GM12878 (cell line): Measurements from ENCODE around the gene GPR18. TPM values are rescaled to one million over a fixed set of nuclear protein-coding genes. Genes with fewer than 3 reads are reported as not detected.

ENCODE experiments used
- CBX5 ChIP-seq: sonication (generic); IDR thresholded peaks from 2 replicates; pipeline ENCODE4 v1.6.1; 2016; ENCODE audit warnings: low read depth, moderate library complexity, mild to moderate bottlenecking, inconsistent platforms
- CEBPB ChIP-seq, 2 experiments: fragments of 150-350 bp in 1 of 2; IDR thresholded peaks; 2 replicates each; pipeline ENCODE4 v1.6.1; 2012 to 2014; ENCODE audit warnings: low read depth in 2 of 2, low read length in 2 of 2, borderline replicate concordance in 1 of 2, inconsistent platforms in 1 of 2
- FOXM1 ChIP-seq: IDR thresholded peaks from 2 replicates; pipeline ENCODE4 v1.6.1; 2012; ENCODE audit warnings: low read depth, mild to moderate bottlenecking, inconsistent platforms, low read length, moderate library complexity
- IRF4 ChIP-seq: IDR thresholded peaks from 2 replicates; pipeline ENCODE4 v1.6.1; 2011; ENCODE audit warnings: low read depth, low read length
- JUND ChIP-seq: IDR thresholded peaks from 2 replicates; pipeline ENCODE4 v1.6.1; 2012; ENCODE audit warnings: low read depth, mild to moderate bottlenecking, low read length, improper control_type of control experiment, moderate library complexity
- MEF2B ChIP-seq: fragments of 450-650 bp; IDR thresholded peaks from 2 replicates; pipeline ENCODE4 v1.6.1; 2018; ENCODE audit warnings: mild to moderate bottlenecking, moderate library complexity; ENCODE audit not compliant: partially characterized antibody, poor library complexity, severe bottlenecking
- PML ChIP-seq: IDR thresholded peaks from 2 replicates; pipeline ENCODE4 v1.6.1; 2012; ENCODE audit warnings: low read length, inconsistent platforms
- POLR2A ChIP-seq: IDR thresholded peaks from 2 replicates; pipeline ENCODE4 v1.6.1; 2011; ENCODE audit warnings: low read depth, mild to moderate bottlenecking, low read length
- SREBF2 ChIP-seq: IDR thresholded peaks from 2 replicates; pipeline ENCODE4 v1.6.1; 2012; ENCODE audit warnings: mild to moderate bottlenecking, low read length
- TAF1 ChIP-seq: IDR thresholded peaks from 2 replicates; pipeline ENCODE4 v1.6.1; 2011; ENCODE audit warnings: mild to moderate bottlenecking, low read depth, low read length, borderline replicate concordance
- polyA plus RNA-seq, 11 experiments: library from polyadenylated mRNA; depleted of rRNA in 4 of 11; unstranded in 6 of 11; stranded (reverse) in 5 of 11; fragments of >200 nt; fragmentation: Nextera tagmentation in 4 of 11; fragmentation: Illumina TruSeq in 1 of 11; extraction: Ambion mirVana in 4 of 11; extraction: Trizol in 1 of 11; gene quantifications; 1 replicate in 1 of 11; 2 replicates in 10 of 11; pipeline versions ENCODE4 v1.2.1 to v1.2.3, GENCODE V29; 2011 to 2016; ENCODE audit warnings: inconsistent platforms in 2 of 11, missing spikeins in 2 of 11, low read depth in 1 of 11
- total RNA-seq, 4 experiments: library from RNA; depleted of rRNA in 3 of 4; stranded (reverse); fragments of >200 nt in 3 of 4; fragmentation: Illumina TruSeq in 1 of 4; extraction: Trizol in 1 of 4; gene quantifications; 2 replicates each; pipeline versions ENCODE4 v1.2.1 to v1.2.3, GENCODE V29; 2013 to 2021
- TF ChIP-seq, protein P1 (sequence below): fragments of 450-650 bp; formaldehyde crosslinking; IDR thresholded peaks from 2 replicates; pipeline ENCODE4 v1.4.0; 2022; ENCODE audit warnings: mild to moderate bottlenecking, moderate library complexity
- TF ChIP-seq, protein P2 (sequence below): fragments of 450-650 bp; IDR thresholded peaks from 2 replicates; pipeline ENCODE4 v1.6.1; 2017; ENCODE audit warnings: antibody characterized with exemption, mild to moderate bottlenecking, moderate library complexity
- TF ChIP-seq, protein P3 (sequence below): fragments of 450-650 bp; IDR thresholded peaks from 2 replicates; pipeline ENCODE4 v1.6.1; 2017; ENCODE audit warnings: mild to moderate bottlenecking, moderate library complexity

The GPR18 gene
- total and polyA plus RNA-seq, 10 of the 15 experiments (the other 5 are each of a cell fraction or from before 2014, with no cell fraction given): 3.3 to 12.9 (median 5.2) TPM

DNA sequence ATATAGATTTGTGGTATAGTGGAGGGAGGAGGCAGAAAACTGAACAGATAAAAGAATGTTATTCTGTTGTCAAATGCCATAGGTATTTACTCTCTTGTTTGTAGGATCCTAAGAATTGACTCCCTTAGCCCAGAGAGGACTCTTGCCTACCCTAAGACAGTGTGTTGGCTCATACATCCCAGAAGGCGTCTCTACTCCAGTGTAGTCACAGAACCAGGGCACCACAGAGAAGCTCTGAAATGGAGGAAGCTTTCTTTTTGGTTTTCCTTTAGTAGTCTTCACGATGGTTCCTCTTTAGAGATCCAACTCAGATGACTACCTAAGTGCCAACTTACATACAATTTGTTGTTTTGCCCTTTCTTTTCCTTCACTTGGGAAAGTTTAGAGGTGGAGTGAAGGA, 35.0 kb upstream of the GPR18 start (continued):
- TF ChIP-seq, protein P1, sequence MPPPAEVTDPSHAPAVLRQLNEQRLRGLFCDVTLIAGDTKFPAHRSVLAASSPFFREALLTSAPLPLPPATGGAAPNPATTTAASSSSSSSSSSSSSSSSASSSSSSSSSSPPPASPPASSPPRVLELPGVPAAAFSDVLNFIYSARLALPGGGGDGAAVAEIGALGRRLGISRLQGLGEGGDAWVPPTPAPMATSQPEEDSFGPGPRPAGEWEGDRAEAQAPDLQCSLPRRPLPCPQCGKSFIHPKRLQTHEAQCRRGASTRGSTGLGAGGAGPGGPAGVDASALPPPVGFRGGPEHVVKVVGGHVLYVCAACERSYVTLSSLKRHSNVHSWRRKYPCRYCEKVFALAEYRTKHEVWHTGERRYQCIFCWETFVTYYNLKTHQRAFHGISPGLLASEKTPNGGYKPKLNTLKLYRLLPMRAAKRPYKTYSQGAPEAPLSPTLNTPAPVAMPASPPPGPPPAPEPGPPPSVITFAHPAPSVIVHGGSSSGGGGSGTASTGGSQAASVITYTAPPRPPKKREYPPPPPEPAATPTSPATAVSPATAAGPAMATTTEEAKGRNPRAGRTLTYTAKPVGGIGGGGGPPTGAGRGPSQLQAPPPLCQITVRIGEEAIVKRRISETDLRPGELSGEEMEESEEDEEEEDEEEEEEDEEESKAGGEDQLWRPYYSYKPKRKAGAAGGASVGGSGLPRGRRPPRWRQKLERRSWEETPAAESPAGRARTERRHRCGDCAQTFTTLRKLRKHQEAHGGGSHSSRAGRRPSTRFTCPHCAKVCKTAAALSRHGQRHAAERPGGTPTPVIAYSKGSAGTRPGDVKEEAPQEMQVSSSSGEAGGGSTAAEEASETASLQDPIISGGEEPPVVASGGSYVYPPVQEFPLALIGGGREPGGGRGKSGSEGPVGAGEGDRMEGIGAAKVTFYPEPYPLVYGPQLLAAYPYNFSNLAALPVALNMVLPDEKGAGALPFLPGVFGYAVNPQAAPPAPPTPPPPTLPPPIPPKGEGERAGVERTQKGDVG (CRISPR knock-in tag): peak; percentile 46; the same call in 1 of the 2 replicates
- TF ChIP-seq SREBF2 (no peak), PML (peak; percentile 44; the same call in 1 of the 2 replicates), CEBPB (IDR thresholded peaks at IDR 0.05; ENCODE audit: borderline replicate concordance in 1 of 2, low read depth in 2 of 2, low read length in 2 of 2) (0 out of 4 replicates have a peak, but pooled peaks of 1 of the 2 experiments have one; percentile 18), POLR2A (peak; percentile 42; the same call in 1 of the 2 replicates), IRF4 (no peak), FOXM1 (peak; percentile 15; the same call in 1 of the 2 replicates), JUND (no peak), TAF1 (no peak), MEF2B (no peak), CBX5 (no peak)
- TF ChIP-seq, protein P2, sequence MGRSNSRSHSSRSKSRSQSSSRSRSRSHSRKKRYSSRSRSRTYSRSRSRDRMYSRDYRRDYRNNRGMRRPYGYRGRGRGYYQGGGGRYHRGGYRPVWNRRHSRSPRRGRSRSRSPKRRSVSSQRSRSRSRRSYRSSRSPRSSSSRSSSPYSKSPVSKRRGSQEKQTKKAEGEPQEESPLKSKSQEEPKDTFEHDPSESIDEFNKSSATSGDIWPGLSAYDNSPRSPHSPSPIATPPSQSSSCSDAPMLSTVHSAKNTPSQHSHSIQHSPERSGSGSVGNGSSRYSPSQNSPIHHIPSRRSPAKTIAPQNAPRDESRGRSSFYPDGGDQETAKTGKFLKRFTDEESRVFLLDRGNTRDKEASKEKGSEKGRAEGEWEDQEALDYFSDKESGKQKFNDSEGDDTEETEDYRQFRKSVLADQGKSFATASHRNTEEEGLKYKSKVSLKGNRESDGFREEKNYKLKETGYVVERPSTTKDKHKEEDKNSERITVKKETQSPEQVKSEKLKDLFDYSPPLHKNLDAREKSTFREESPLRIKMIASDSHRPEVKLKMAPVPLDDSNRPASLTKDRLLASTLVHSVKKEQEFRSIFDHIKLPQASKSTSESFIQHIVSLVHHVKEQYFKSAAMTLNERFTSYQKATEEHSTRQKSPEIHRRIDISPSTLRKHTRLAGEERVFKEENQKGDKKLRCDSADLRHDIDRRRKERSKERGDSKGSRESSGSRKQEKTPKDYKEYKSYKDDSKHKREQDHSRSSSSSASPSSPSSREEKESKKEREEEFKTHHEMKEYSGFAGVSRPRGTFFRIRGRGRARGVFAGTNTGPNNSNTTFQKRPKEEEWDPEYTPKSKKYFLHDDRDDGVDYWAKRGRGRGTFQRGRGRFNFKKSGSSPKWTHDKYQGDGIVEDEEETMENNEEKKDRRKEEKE: no peak
- TF ChIP-seq, protein P3, sequence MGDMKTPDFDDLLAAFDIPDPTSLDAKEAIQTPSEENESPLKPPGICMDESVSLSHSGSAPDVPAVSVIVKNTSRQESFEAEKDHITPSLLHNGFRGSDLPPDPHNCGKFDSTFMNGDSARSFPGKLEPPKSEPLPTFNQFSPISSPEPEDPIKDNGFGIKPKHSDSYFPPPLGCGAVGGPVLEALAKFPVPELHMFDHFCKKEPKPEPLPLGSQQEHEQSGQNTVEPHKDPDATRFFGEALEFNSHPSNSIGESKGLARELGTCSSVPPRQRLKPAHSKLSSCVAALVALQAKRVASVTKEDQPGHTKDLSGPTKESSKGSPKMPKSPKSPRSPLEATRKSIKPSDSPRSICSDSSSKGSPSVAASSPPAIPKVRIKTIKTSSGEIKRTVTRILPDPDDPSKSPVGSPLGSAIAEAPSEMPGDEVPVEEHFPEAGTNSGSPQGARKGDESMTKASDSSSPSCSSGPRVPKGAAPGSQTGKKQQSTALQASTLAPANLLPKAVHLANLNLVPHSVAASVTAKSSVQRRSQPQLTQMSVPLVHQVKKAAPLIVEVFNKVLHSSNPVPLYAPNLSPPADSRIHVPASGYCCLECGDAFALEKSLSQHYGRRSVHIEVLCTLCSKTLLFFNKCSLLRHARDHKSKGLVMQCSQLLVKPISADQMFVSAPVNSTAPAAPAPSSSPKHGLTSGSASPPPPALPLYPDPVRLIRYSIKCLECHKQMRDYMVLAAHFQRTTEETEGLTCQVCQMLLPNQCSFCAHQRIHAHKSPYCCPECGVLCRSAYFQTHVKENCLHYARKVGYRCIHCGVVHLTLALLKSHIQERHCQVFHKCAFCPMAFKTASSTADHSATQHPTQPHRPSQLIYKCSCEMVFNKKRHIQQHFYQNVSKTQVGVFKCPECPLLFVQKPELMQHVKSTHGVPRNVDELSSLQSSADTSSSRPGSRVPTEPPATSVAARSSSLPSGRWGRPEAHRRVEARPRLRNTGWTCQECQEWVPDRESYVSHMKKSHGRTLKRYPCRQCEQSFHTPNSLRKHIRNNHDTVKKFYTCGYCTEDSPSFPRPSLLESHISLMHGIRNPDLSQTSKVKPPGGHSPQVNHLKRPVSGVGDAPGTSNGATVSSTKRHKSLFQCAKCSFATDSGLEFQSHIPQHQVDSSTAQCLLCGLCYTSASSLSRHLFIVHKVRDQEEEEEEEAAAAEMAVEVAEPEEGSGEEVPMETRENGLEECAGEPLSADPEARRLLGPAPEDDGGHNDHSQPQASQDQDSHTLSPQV: no peak
